Right atrium auricular region (tissue), 2 donors: ENCODE data around the gene ORM1. TPM values are rescaled to one million over a fixed set of nuclear protein-coding genes. Genes with fewer than 3 reads are reported as not detected.

ENCODE experiments used
- DNase-seq: peaks from one replicate; pipeline ENCODE4 v3.0.0-alpha.2; 2019; ENCODE audit warnings: low spot score
- H3K27ac ChIP-seq, 2 donors: fragments of 200-600 bp; sonication (generic); 1 replicate in 1 of 2; 2 replicates in 1 of 2; pipeline ENCODE4 v1.5.1; 2016 to 2019
- H3K27me3 ChIP-seq, 2 donors: fragments of 200-600 bp; sonication (generic); one replicate each; pipeline versions ENCODE4 v1.5.1 to v1.6.0; 2017 to 2019
- H3K36me3 ChIP-seq: fragments of 200-600 bp; sonication (generic); one replicate; pipeline ENCODE4 v1.5.1; 2016
- H3K4me1 ChIP-seq, 2 donors: fragments of 200-600 bp; sonication (generic); one replicate each; pipeline versions ENCODE4 v1.5.1 to v1.6.0; 2017 to 2019
- H3K4me3 ChIP-seq, 2 donors: fragments of 200-600 bp; sonication (generic); 1 replicate in 1 of 2; 2 replicates in 1 of 2; pipeline ENCODE4 v1.5.1; 2017 to 2019; ENCODE audit warnings: mild to moderate bottlenecking in 1 of 2, moderate library complexity in 1 of 2
- H3K9me3 ChIP-seq, 2 donors: fragments of 200-600 bp; sonication (generic); one replicate each; pipeline ENCODE4 v1.5.1; 2019
- total RNA-seq, 2 donors: library from RNA; depleted of rRNA; stranded (reverse); fragments of >200 nt; gene quantifications; one replicate each; pipeline ENCODE4 v1.1.0, GENCODE V29; 2016
- TF ChIP-seq, protein P1 (sequence below), 2 donors: fragments of 200-600 bp; sonication (generic); IDR thresholded peaks; one replicate each; pipeline ENCODE4 v1.5.1; 2019; ENCODE audit warnings: antibody characterized with exemption in 2 of 2

ORM1 gene
- total RNA-seq, 2 donors from 2014 or later: not detected

DNA sequence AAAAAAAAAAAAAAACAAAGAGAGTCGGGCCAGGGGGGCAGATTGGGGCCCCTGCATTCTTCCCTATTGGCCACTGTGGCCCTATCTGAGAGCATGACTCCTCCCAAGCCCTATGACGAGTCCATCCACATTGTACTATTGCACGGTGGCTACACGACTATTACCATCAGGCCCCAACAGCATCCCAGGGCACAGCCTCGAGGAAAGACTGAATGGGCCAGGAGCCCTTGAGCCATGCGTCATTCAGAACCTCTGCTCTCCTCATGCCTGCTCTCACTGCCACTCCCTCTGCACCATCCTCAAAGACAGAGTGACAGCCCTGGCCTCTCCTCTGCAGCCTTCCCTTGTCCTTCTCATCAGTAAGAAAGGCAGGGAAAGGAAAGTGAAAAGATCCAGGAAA, 20.2 kb upstream of the ORM1 start:
- no peak for DNase-seq
- Histone ChIP-seq H3K27me3 (no peaks in the 10 kb centered on the region), H3K9me3 (no peaks in the 10 kb centered on the region), H3K4me3 (no peak overlapping the region), H3K4me1 (peaks cover 0 to 6% of the 10 kb centered on the region in 2 donors), H3K36me3 (no peaks in the 10 kb centered on the region), H3K27ac (no peak overlapping the region)
- TF ChIP-seq, protein P1, sequence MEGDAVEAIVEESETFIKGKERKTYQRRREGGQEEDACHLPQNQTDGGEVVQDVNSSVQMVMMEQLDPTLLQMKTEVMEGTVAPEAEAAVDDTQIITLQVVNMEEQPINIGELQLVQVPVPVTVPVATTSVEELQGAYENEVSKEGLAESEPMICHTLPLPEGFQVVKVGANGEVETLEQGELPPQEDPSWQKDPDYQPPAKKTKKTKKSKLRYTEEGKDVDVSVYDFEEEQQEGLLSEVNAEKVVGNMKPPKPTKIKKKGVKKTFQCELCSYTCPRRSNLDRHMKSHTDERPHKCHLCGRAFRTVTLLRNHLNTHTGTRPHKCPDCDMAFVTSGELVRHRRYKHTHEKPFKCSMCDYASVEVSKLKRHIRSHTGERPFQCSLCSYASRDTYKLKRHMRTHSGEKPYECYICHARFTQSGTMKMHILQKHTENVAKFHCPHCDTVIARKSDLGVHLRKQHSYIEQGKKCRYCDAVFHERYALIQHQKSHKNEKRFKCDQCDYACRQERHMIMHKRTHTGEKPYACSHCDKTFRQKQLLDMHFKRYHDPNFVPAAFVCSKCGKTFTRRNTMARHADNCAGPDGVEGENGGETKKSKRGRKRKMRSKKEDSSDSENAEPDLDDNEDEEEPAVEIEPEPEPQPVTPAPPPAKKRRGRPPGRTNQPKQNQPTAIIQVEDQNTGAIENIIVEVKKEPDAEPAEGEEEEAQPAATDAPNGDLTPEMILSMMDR (IDR thresholded peaks at IDR 0.05): no peak

DNA sequence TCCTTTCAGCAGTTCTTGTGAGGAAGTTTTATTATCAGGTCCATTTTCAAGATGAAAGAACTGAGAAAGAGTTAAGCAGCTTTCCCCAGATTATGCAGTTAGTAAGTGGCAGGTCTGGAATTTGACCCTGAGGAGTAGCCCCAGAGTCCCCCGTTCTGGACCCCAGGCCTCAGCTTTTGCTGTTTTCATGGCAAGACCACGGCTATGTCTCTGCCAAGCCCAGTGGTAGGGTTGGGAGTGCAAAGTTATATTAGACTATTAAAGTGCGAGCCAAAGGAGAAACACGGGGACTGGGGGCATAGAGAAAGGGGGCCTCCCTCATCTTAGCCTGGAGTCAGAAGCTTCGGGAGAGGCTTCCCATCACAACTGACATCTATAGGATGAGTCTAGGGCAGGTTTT, 19.3 kb upstream of the ORM1 start:
- Histone ChIP-seq H3K27ac (no peak overlapping the region), H3K27me3 (no peaks in the 10 kb centered on the region), H3K4me3 (no peak overlapping the region), H3K4me1 (peaks cover 0 to 6% of the 10 kb centered on the region in 2 donors), H3K36me3 (no peaks in the 10 kb centered on the region), H3K9me3 (no peaks in the 10 kb centered on the region)
- TF ChIP-seq, protein P1 (IDR thresholded peaks at IDR 0.05): no peak
- DNase-seq: no peak

DNA sequence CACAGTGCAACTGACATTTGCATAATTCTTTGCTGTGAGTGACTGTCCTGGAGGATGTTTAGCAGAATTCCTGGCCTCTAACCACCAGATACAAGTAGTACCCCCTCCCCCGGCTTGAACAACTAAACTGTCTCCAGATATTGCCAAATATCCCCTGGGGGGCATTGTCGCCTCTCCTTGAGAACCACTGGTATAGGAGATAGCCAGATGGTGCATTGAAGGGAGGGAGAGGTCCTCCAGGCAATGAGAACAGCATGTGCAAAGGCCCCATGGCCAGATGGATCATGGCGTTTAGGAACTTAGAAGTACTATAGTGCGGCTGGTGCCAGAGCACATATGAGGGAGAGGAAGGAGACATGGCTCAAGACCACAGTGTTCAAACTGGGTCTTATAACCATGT, 18.9 kb upstream of the ORM1 start:
- Histone ChIP-seq H3K27ac (no peak overlapping the region), H3K27me3 (no peaks in the 10 kb centered on the region), H3K9me3 (no peaks in the 10 kb centered on the region), H3K4me1 (peaks cover 0 to 6% of the 10 kb centered on the region in 2 donors), H3K36me3 (no peaks in the 10 kb centered on the region), H3K4me3 (no peak overlapping the region)
- TF ChIP-seq, protein P1 (IDR thresholded peaks at IDR 0.05): no peak
- no peak for DNase-seq

DNA sequence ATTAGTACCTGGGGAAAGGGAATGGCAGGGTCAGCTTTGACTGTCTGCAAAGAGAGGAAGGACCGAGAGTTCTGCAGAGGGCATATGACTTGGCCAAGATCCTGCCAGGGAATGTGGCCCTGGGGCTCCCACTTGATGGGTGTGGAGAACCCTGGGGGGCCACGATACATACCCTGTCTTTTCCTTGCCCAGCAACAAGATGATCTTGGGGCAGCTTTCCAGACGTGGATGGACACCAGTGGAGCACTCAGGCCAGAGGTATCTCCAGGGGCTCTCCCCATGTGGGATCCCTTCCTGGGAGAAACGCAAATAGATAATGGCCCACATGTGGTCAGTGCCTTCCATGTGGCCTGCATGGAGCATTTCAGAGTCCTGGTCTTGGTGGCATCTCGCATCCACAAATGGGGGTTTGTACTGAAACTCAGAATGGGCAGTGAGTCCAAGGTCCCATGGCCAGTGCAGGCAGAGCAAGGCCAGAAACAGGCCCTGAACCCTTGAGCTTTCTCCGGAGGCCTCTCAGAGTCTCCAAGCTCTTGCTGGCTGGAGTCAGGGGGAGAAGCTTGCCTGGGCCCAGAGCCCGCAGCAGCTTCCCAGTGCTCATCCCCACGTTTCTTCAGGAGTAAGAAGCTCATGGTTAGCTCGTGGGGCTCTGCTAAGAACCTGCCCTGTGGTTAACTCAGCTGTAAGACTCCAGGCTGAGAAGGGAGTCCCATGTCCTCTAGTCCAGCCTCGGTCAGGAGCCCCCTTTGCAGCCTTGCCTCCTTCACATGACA, 18.3 kb upstream of the ORM1 start:
- no peak for DNase-seq
- no peaks in the 10 kb centered on the region for H3K36me3 ChIP-seq

DNA sequence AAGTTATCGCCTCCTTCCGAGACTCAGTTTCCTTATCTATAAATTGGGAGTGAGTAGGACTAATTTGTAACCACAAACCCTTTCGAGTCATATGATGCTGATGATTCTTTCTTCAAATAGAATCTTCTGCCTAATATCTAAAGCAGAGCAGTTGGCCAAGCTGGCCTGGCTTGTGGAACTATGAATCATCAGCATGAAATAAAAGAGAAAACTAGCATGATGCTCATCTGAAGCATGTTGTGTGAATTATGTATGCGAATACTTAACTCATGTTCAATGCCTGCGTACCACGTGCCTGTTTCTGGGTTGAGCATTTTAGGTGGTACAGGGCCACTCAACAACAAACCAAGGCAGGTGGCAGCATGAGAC, 15.0 kb upstream of the ORM1 start:
- H3K4me1 ChIP-seq: peaks cover 0 to 6% of the 10 kb centered on the region in 2 donors
- H3K27ac ChIP-seq: no peak overlapping the region
- H3K27me3 ChIP-seq: no peaks in the 10 kb centered on the region
- no peak for DNase-seq
- no peak overlapping the region for H3K4me3 ChIP-seq
- H3K9me3 ChIP-seq: no peaks in the 10 kb centered on the region
- TF ChIP-seq, protein P1 (IDR thresholded peaks at IDR 0.05): no peak
- H3K36me3 ChIP-seq: no peaks in the 10 kb centered on the region

More for the DNA sequence above, 18.3 kb upstream of the ORM1 start:
- Histone ChIP-seq H3K9me3 (no peaks in the 10 kb centered on the region), H3K4me1 (peaks cover 0 to 6% of the 10 kb centered on the region in 2 donors), H3K27ac (no peak overlapping the region), H3K4me3 (no peak overlapping the region), H3K27me3 (no peaks in the 10 kb centered on the region)
- TF ChIP-seq, protein P1 (IDR thresholded peaks at IDR 0.05): no peak
